GM13977 (cell line): ENCODE measurements around the gene CERKL.

Source experiments
- DNase-seq: peaks from one replicate; pipeline ENCODE4 v3.0.0; 2012; ENCODE audit warnings: low spot score
- CTCF ChIP-seq: IDR thresholded peaks from 2 replicates; pipeline ENCODE4 v1.5.1; 2012; ENCODE audit warnings: mild to moderate bottlenecking, control low read depth; ENCODE audit not compliant: insufficient read depth; ENCODE audit errors: extremely low read depth, missing control alignments
- in situ Hi-C: fragments of 300-500 bp; cut with MboI; formaldehyde crosslinking; loops from one replicate; pipeline ENCODE4 v1.12.0; 2022; ENCODE audit warnings: low sequenced_read_pairs, low pct_unique_long_range_greater_than_20kb, mixed read lengths, inconsistent platforms; ENCODE audit not compliant: unreplicated experiment

CERKL gene

GRCh38 chr2:181573140-181573736 is 83.7 kb downstream of the CERKL start:
- DNase-seq, result no peak
- in situ Hi-C loops, result no loop called here
- peak; percentile 43 for TF ChIP-seq CTCF

DNA sequence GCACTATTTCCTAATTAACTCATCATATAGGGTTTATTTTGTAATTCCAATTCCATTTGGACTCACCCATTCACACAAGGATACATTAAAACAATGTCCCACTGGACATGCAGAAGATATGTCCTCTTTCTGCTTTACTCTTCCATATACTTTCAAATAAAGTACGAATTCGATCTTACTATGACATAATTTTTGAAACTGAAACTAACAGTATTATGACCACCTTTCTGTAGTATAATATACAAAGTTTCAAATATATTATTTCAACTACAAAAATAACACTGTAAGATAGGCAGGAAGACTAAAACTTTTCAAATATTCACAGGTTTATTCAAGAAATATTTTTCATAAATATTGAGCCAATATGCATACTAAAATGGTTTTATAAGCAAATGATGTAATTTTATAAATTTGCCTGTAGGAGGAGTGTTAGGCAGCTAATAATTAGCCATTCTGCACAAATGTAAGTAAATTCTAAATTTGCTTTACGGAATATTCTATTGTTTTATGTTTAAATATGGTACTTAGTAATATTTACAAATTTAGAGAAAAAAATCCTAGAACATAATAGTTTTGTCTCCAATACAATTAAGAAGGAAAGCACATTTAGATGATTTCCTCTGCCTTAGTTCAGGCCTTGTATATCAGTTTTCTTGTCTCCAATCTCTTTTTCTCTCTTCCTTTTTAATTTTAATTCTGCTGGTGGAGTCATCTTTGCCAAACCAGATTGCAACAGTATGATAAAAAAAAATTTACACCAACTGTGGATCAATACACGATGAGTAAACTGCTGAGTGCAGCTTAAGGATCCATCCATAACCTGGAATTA is 85.9 kb downstream of the CERKL start:
- peak; percentile 23 for TF ChIP-seq CTCF
- DNase-seq, result no peak
- in situ Hi-C loops, result no loop called here

DNA sequence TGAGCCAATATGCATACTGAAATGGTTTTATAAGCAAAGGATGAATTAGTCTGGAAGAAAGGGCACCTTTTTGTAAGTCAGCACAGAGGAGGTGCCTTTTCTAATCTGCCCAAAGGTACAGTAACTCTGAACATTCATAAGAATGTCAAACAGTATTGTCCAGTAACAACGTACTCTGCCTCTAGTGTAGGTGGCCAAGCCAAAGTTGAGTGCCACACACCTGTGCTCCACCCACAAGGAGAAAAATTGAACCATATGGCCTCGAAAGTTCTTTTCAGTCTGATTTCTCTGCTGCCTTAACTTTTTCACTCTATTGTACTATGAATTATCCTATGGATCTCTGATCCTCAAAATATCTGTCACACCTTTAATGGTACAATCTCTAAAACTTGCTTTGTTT is 86.8 kb downstream of the CERKL start:
- in situ Hi-C loops, result no loop called here
- no peak for TF ChIP-seq CTCF
- no peak for DNase-seq

DNA sequence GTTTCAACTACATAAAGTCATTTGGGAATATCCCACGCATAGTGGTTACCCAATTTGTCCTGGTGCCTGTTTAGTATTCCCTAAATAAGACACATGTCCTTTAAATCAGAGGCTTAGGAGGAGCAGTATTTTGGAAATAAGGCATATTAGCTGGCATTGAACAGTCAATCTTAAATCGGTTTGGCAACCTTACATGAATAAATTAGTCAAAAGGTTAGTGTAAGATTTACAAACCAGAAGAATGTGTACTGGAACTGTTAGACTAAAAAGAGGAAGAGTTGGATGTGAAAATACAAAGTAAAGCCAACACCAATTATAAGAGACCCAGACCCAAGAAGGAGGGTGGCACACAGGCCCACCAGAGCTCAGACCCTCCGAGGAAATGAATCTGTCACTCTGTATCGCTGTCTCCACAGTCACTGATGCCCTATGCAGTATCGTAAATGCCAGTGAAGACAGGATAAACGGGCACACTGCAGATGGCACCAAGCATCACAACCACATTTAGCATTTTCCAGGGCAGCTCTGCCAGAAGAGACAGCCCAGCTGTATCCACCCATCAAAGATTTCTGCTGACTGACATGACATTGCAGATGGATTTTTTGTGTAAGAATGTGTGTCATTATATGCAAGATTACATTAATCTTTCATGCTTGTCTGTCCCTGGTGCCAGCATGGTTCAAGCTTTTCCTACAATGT is 90.4 kb downstream of the CERKL start:
- DNase-seq, result no peak
- in situ Hi-C loops, result no loop called here
- no peak for TF ChIP-seq CTCF

DNA sequence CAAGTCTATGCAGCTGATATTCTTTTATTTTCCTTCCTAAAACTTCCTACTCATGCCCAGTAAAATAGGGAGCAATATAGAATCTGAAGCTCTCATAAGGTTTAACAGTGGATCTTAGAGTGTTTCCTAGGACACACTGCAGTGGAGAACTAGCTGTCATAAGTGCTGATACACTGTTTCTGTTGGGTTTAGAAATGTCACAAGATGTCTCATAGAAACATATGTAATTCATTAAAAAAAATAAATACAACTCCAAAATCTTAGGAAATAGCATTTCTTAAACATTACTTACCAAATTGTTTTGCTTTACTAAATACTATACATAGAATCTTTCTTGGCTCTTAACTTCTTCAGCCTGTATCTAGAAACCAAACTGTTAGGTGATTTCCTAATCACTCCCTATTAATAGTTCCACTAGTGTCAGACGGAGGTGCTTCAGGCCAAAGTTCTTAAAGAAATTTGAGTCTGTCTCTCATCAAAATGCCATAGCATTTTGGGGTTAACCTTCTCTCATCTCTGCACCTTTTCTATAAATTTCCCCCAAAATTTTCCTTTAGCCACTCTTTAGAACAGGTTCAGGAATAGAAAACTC is 93.7 kb downstream of the CERKL start:
- DNase-seq, result no peak
- no peak for TF ChIP-seq CTCF
- in situ Hi-C loops, result no loop called here

- in situ Hi-C loops, result no loop called here
- DNase-seq, result no peak
- TF ChIP-seq CTCF, result no peak
Measured at GRCh38 chr2:181558371-181558770, 98.5 kb downstream of the CERKL start.
